ENCODE measurements around the gene PYGB.

DNA sequence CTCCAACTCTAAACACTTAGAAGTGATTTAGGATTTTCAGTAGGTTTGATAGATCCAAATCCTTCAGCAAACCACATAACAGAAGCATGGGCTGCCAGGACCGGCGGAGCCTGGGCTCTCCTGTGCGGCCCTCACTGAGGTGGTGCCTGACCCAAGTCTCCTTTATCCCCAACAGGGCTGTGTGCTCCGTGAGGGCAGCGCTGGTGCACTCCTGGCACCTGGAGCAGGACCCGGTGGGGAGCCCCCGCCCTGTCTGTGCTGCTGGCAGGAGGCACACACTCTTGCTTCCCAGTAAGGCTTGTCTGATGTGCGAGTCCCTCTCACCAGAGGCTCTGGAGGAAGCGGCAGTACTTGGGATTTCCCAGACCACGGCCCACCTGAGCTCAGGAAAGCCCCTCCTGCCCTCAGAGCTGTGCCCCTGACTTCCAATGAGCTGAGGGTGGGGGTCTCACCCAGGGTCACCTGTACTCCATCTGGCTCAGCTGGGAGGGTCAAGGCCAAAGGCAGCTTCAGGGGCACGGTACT, 56.2 kb downstream of the PYGB start:
- TF ChIP-seq, protein P1, sequence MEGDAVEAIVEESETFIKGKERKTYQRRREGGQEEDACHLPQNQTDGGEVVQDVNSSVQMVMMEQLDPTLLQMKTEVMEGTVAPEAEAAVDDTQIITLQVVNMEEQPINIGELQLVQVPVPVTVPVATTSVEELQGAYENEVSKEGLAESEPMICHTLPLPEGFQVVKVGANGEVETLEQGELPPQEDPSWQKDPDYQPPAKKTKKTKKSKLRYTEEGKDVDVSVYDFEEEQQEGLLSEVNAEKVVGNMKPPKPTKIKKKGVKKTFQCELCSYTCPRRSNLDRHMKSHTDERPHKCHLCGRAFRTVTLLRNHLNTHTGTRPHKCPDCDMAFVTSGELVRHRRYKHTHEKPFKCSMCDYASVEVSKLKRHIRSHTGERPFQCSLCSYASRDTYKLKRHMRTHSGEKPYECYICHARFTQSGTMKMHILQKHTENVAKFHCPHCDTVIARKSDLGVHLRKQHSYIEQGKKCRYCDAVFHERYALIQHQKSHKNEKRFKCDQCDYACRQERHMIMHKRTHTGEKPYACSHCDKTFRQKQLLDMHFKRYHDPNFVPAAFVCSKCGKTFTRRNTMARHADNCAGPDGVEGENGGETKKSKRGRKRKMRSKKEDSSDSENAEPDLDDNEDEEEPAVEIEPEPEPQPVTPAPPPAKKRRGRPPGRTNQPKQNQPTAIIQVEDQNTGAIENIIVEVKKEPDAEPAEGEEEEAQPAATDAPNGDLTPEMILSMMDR (IDR thresholded peaks at IDR 0.05) = no peak
- no peak for TF ChIP-seq POLR2A (IDR thresholded peaks at IDR 0.05)

All from body of pancreas (tissue), 4 donors.